NCI-H2107 (cell line): Measurements from ENCODE around the gene GRB2.
A peak's percentile ranks its signal among the peaks of the same experiment; 100 is the strongest.
"Not testable (repeated sequence)": the region's sequence is repeated elsewhere in the genome, so short reads cannot be mapped to it uniquely, and the experiment has no call there.

Experiments
- DNase-seq: peaks from one replicate; lab custom pipeline; 2025; lab: John Stamatoyannopoulos, UW

GRB2 gene

DNA sequence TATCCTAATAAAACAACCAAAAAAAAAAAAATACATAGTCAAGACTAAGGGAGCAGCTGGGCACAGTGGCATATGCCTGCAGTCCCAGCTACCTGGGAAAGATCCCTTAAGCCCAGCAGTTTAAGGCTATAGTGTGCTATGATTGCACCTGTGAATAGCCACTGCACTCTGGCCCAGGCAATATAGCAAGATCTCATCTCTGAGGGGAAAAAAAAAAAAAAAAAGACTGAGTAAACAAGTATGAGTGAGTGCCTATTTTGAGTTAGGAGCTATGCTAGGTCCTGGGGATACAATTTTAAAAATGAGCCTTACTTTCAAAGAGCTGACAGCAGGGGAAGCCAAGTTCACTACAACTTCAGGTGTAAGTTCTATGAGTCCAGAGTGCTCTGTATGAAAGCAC is 55.4 kb downstream of the GRB2 start:
- no peak for DNase-seq

DNA sequence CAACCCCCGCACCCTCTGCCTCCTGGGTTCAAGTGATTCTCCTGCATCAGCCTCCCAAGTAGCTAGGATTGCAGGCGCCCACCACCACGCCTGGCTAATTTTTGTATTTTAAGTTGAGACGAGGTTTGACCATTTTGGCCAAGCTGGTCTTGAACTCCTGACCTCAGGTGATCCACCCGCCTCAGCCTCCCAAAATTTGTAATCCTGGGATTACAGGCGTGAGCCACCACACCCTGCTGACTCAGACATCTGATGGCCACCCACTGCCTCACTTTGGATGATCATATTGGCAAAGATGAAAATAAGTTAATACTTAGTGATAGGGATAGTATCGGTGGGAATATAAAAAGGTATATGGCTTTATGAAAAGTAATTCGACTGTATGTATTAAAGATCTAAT is 55.9 kb downstream of the GRB2 start:
- DNase-seq = no peak

DNA sequence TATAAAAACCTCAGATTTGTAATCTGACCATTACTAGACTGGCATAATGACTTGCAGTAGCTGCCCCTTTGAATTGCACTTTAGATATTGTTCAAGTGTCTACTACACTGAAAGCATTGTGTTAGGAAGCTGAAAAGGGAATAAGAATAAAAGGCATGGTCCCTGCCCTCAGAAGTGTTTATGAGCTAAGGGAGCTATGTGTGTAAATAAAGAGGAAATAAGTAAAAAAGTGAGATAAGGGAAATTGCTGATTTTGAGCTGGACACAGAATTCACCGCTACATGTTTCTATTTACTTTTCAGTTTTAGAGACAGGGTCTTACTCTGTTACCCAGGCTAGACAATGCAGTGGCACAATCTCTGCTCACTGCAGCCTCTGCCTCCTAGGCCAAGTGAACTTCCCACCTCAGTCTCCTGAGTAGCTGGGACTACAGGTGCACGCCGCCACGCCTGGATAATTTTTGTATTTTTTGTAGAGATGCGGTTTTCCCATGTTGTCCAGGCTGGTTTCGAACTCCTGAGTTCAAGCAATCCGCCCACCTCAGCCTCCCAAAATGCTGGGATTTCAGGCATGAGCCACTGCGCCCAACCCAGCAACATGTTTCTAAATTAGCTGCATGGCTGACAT is 57.0 kb downstream of the GRB2 start:
- no peak for DNase-seq

DNA sequence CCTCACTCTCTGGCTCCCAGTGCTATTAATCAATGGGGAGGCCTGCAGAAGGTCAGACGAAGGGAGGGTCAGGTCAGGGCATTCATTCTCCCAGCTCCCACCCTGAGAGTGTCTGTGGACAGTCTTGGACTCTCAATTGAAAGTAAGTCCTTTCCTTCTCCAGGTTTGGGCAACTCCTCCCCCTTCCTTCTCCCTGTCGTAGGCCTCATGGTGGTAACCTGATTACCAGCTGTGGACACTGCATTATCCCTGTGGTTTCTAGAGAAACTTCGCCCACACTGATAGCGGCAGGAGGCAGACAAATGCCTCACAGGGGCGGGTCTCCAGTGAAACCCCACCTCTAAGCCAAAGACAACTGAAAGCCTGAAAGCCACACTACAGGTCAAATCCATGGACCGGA is 58.6 kb downstream of the GRB2 start:
- no peak for DNase-seq

DNA sequence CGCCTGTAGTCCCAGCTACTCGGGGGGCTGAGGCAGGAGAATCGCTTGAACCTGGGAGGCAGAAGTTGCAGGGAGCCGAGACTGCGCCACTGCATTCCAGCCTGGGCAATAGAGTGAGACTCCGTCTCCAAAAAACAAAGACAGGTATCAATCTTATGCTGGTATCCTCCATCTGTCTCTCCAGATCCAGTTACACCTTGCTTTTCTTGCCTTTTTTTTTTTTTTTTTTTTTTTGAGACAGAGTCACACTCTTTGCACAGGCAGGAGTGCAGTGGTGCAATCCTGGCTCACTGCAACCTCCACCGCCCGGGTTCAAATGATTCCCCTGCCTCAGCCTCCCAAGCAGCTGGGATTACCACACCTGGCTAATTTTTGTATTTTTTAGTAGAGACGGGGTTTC is 59.1 kb downstream of the GRB2 start:
- DNase-seq = not testable (repeated sequence)

DNA sequence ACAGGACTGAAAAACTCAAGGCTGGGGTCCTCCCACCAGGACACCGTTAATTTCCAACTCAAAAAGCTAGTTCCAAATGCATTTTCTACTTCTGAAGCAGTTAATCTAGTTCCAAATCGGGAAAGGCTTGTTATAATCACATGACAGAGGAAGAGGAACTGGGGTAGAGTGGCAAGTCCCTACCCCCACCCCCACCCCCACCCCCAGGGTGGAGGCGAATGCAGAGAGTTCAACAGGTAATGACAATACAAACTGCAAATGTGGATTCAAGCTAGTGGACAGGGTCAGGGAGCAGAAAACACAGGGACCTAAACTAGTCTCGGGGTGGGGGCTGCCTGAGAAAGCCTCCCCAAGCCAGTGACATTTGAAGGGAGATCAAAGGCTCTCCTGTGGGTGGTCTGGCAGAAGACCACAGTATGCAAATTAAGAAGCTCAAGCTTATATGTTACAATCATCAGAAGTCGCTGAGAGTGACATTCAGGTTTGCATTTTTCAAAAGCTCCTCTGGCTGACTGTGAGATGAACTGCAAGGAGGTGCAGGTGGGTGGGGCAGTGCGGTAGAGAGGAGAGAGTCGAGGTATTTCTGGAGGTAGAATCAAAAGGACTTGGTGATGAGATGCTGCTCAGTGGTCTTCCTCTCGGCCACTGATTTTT is 59.8 kb downstream of the GRB2 start:
- DNase-seq = no peak

DNA sequence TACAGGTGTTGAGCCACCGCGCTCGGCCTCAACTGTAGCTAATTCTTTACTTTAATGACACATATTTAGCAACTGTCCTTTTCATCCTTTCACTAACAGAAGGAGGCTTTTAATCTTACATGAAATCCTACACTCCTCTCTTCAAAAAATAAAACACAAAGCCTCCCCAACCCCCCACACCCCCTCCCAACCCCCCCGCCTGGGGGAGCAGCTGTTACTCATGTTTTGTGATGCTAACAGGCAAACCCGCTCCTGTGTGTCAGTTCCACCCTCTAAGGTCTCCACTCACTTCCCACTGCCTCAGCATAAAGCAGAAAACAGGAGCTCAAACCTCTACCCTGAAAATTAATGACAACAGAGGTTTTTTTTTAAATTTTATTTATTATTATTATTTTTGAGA is 60.8 kb downstream of the GRB2 start:
- DNase-seq = peak; percentile 44

DNA sequence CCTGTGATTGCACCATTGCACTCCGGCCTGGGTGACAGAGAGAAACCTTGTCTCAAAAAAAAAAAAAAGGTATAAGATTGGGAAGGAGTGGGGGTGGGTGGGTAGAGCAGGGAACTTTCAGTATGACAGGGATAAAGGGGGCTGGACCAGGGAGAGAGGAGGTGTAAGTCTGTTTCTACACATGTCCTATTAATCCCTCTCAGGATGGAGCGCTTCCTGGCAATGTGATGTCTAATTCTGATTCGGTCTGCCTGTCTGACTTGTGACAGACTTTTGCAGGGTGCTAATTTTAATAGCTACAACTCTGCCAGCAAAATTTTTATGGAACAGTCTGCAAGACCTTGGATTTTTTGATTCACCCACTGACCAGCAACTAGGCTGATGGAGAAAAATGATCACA is 62.5 kb downstream of the GRB2 start:
- DNase-seq = no peak

DNA sequence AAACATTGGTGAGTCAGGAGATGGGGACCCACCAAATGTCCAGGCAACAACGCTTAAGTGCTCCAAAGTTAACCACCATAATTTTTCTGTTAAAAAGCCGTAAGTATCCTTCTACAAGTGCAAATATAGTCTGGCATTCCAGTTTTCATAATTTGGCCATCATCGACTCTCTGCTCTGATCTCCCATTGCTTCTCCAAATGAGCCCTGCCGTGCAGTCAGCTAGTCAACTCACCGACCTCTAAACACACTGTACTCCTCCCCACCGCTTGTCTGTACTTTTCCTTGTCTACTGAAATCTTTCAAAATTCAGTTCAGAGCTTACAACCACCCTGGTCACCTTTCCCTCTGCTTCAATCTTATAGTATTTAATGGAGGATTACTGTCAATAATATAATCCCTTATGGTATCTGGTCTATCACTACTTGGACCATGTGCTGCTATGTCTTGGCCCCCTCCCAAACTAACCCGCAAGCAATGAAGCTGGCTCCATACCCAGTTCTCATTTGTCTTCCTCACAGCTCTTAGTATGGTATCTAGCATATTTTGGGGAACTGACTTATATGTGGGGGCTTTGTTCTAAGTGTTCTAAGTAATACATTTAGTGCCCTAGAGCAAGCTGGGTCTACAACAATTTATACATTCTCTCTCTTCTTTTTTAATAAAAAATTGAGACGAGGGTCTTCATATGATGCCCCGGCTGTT is 63.5 kb downstream of the GRB2 start:
- DNase-seq = no peak

DNA sequence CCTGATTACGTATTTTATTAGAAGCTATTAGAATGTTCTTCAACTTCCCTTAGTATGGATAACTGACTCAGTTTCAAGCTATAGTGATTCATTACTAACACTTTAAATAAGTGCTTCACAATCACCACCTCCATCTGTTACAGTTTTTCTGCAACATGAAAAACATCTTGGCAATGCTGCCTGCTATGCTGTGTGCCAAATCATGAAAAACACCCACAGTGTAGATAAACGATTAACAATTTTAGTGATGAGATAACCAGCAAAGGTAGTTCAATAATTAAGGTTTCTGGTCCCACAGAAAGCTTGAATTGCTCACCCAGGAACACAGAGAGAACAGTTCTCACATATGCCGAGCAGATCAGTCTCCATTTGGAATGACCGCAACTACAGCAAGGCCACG is 64.8 kb downstream of the GRB2 start:
- no peak for DNase-seq

DNA sequence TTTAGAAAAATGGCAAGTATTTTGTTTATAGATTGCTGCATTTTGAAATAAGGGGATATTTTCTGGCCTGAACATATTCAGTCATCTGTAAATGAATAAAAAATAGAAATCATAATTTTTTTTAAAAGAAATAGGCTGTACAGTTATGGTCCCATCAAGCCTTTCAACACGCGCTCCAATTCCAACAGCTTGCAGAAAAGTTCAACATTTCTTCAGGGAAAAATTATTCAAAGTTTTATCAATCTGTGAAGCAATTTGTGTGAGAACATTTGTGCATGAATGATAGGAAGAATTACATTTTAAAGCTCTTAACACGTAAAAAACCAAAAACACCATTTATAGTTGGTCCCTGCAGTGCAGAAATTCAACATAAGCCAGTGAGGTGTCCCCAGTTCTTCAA is 65.5 kb downstream of the GRB2 start:
- DNase-seq = no peak

DNA sequence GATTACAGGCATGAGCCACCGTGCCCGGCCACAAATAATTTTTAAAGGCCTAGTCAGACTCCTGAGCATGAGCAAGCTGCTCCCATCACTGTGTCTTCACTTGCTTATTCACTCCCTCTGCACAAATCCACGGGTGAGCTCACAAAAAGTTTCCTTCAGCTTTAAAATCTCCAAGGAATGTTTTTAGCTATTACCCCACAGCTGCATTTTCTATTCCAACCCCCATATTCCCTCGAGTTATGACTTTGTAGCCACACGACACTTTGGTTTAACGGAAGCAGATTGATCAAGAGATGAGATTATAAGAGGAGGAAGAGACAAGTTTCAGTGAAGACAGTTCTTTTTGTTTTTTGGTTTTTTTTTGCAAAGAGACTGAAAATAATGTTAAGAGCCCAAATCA is 67.1 kb downstream of the GRB2 start:
- DNase-seq = no peak

DNA sequence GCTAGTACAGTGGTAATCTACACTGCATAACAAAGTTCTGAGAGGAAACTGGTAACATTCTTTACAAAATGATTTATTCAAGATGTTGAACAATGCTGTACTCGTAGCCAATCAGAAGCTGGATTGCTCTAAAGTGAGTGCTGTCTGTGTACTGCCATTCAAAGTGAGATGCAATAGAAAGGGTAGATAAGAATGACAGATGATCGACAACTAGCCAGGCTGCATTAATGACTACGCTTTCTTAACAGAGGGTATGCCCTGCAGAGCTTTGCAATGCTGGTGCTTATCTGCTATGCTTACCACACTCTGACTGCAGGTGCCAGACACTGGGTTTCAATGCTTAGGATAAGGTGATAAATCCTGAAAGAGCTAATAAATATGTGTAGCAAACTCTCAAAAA is 70.2 kb downstream of the GRB2 start:
- DNase-seq = no peak

DNA sequence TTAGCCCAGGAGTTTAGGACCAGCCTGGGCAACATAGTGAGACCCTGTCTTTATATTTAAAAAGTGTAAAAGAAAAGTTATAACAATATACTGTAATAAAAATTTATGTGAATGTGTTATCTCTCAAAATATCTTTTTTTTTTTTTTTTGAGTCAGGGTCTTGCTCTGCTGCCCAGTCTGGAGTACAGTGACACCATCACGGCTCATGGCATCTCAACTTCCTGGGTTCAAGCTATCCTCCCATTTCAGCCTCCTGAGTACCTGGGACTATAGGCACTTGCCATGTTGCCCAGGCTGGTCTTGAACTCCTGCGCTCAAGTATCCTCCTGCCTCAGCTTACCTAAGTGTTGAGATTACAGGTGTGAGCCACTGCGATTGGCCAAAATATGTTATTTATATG is 70.8 kb downstream of the GRB2 start:
- no peak for DNase-seq

DNA sequence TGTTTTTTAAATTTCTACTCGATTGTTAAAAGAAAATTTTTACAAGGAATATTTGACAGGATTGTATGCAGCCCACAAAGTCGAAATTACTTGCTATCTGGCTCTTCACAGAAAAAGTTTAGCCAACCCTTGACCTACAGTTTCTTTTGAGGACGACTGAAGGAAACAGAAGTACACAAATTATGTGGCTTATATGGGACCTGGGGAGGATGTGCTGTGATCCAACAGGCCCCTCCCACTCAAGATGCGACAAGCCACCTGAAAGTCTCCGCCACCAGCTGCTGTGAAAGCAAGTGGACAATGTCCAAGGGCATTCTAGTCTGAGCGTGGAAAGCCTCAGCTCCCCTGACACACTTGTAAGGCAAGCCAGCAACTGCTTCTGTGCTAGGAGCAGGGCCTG is 73.8 kb downstream of the GRB2 start:
- DNase-seq = no peak

DNA sequence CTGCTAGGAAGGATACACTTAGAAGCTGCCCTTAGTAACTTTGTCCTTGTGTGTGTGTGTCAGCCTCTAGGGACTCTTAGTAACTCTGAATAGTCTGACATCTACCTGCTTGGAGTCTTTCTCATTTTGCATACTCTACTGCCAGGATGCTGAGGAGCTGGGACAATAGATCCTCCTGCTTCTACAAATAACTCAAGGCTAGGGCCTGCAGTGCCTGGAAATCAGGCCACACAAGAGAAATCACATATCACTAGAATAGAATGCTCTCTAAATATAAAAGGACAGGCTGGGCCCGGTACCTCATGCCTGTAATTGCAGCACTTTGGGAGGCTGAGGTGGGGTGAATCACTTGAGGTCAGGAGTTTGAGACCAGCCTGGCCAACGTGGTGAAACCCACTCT is 77.7 kb downstream of the GRB2 start:
- DNase-seq = no peak

DNA sequence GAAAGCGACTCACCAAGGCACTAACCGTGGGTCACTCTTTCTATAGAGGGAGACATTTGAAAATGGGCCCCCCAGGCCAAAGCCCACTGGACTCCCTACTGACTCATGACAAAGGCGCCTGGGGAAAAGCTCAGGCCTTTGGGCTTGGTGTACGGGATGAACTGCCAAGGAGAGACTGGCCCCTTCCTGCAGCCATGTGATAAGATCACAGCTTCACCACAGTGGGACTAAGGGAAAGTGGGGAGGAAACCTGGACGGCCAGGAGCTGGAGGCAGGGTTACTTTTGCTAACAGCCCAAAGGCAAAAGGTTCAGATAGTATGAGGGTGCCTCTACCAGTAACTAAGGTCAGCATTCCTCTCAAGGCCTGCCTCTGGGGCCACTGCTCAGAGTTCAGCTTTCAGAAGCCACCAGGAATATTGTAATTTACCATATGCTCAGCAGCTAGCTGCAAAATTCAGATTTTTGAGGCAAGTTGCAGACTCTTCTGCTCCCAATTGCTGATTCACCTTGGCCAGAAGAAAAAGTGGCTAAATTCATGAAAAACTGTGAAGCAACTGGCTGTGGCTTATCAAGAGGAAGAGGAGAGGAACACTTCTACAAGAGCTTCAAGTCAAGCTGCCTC is 79.1 kb downstream of the GRB2 start:
- DNase-seq = no peak

DNA sequence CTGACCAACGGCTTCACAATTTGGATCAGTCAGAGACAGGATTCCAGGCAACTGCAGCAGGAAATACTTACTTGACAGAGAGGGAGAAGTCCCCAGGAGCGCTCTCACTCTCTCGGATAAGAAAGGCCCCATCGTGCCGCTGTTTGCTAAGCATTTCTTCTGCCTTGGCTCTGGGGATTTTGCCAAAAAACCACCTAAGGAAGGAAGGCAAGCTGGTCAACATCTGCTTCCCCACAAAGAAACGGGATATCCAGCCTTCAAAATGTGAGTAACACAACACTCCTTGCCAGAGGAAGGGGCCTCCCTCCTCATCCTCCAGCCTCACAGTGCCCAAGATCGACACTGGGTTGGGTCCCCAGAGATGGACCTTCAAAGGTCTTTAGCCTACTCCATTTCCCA is 79.7 kb downstream of the GRB2 start:
- no peak for DNase-seq

DNA sequence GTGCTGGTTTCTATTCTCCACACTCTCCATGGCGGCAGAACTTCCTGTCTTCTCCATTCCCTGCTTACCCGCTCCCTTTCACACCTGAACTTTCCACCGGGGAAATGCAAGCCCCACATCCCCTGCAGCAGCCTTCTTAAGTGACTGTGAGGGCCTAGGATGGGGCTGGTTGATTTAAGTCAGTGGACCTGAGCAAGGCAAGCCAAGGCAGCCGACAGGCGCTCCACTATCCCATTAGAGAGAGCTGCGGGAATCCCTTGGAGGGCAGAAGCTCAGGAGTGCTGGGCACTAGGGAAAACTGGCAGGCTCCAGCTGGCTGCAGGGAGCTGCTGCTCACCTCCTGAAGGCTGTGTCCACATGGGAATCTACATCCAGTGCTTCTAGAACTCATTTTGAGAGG is 80.1 kb downstream of the GRB2 start:
- no peak for DNase-seq

DNA sequence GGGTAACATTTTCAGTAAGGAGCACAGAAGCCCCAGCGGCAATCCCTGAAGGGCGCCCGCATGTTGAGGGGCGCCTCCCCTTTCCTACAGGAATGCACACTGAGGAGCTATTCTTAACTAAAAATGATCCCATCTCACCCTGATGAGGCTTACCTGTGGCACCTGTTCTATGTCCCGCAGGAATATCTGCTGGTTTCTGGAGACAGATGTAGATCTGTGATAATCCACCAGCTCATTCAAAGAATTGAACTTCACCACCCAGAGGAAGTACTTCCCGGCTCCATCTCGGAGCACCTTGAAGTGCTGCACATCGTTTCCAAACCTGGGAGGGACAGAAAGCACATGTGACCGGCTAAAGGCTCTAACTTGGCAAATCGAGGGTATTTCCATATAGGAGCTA is 84.0 kb downstream of the GRB2 start:
- DNase-seq = no peak

DNA sequence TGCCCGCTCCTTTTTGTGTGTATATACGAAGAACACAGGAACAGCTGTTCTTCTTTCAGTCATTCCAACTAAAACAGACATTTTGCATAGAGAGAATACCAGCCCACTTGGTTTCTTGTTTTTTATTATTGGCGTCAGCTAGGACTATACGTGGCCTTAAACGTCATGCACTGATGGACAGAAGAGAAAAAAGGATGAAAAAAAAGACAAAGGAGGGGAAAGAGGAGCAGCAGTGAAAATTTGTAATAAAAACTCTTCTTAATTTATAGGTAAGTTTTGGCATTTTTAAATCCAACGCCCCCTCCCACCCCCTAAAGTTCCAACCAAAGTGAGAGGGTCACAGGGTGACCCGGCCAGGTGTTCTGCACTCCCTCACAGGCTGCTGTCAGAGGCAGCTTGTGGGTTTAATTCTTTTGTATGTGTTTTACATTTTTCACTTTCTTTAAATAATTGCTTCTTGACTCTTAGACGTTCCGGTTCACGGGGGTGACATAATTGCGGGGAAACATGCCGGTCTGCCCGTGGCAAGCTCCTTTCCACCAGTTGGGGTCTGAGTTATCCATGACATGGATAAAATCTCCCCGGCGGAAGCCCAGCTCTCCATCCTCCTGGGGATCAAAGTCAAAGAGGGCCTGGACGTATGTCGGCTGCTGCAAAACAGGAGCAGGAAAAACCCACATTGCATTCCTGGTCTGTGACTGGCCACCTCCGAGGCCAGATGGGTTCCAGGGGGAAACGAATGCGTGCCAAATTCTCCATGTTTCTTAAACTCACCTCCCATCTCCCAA is 85.4 kb downstream of the GRB2 start:
- no peak for DNase-seq

DNA sequence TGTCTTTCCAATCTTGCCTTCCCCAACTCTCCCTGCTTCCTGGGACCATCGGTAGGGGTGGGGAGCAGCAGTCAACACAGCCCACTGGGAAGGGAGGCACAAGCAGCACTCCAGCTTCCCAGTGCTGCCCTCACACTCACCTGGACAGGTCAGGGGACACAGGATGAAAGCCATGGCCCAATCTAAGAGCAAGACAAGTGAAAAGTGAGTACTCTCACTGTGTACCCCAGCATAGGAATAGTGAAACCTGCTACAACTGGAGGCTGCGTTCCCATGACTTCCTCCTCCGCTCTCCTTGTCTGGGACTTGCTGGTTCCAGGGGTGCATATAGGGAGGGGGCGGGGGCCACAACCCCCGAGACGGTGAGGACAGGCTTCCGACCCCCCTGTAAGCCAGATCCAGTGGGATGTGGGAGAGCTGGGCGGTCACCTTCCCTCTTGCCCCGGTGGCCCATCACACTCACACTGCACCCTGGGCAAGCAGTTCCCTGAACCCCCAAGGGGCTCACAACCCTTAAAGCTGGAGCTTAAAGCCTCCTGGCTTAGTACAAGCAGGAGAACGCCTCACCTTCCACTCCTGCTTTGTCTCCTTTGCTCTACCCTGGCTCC is 86.8 kb downstream of the GRB2 start:
- no peak for DNase-seq
